Measurements from ENCODE around the gene GLB1L3.

- TF ChIP-seq, protein P1, sequence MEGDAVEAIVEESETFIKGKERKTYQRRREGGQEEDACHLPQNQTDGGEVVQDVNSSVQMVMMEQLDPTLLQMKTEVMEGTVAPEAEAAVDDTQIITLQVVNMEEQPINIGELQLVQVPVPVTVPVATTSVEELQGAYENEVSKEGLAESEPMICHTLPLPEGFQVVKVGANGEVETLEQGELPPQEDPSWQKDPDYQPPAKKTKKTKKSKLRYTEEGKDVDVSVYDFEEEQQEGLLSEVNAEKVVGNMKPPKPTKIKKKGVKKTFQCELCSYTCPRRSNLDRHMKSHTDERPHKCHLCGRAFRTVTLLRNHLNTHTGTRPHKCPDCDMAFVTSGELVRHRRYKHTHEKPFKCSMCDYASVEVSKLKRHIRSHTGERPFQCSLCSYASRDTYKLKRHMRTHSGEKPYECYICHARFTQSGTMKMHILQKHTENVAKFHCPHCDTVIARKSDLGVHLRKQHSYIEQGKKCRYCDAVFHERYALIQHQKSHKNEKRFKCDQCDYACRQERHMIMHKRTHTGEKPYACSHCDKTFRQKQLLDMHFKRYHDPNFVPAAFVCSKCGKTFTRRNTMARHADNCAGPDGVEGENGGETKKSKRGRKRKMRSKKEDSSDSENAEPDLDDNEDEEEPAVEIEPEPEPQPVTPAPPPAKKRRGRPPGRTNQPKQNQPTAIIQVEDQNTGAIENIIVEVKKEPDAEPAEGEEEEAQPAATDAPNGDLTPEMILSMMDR (IDR thresholded peaks at IDR 0.05; ENCODE audit: insufficient read depth, low read length, poor library complexity, severe bottlenecking) = no peak
- no peak for TF ChIP-seq EZH2phosphoT487 (conservative IDR thresholded peaks at IDR 0.05; ENCODE audit: low read length)
Observed at GRCh38 chr11:134260503-134260902, 15.7 kb upstream of the GLB1L3 start.
